Smooth muscle cell of trachea (primary cell): ENCODE results near the gene DLK1. TPM values are rescaled to one million over a fixed set of nuclear protein-coding genes. Genes with fewer than 3 reads are reported as not detected.

Experiments used
- total RNA-seq: library from RNA; depleted of rRNA; stranded (reverse); fragments of >200 nt; gene quantifications from 2 replicates; pipeline ENCODE4 v1.2.1, GENCODE V29; 2014

DLK1 gene
- under 0.01 TPM in 1 of 2 replicates, not detected in the other for total RNA-seq

GRCh38 chr14:100726550-100727085, at the start of gene DLK1:
DLK1 (plus strand) TSS chr14:100726892; CDS start chr14:100727069, 177 bp downstream.

Other genes with a start within 250 kb of the DLK1 start
- 0.33 TPM in 1 of 2 replicates, not detected in the other for gene BEGAIN, start 139.5 kb upstream of the DLK1 start, total RNA-seq
- gene MEG3, start 99.2 kb downstream of the DLK1 start, total RNA-seq, result 164 and 360 TPM in 2 replicates
- gene RTL1, start 176.8 kb downstream of the DLK1 start, total RNA-seq, result under 0.01 TPM in 1 of 2 replicates, not detected in the other